ENCODE results near the gene SCG5.

GRCh38 chr15:32652178-32652577 lies 10.7 kb downstream of the SCG5 start:
- TF ChIP-seq CTCF (IDR thresholded peaks at IDR 0.05) (no peak), POLR2A (IDR thresholded peaks at IDR 0.05) (no peak)
